ENCODE results near the gene NCOA6.

- TF ChIP-seq CTCF (IDR thresholded peaks at IDR 0.05; ENCODE audit: insufficient read depth, low read length), result no peak
- TF ChIP-seq POLR2AphosphoS5 (IDR thresholded peaks at IDR 0.05; ENCODE audit: low read depth), result no peak
- TF ChIP-seq SPI1 (IDR thresholded peaks at IDR 0.05; ENCODE audit: borderline replicate concordance, low read depth), result no peak
- TF ChIP-seq REST (IDR thresholded peaks at IDR 0.05; ENCODE audit: insufficient replicate concordance, low read depth), result no peak
Observed at GRCh38 chr20:34871320-34871926, 46.0 kb upstream of the NCOA6 start.

Data from HL-60 (cell line).